Stimulated activated CD8-positive, alpha-beta memory T cell treated with anti-CD3 and anti-CD28 coated beads, Interleukin-4, amount 100 ng/mL, for 4 hours (primary cell): Measurements from ENCODE around the gene PASD1.
"Not testable (repeated sequence)": the region's sequence is repeated elsewhere in the genome, so short reads cannot be mapped to it uniquely, and the experiment has no call there.

Source experiments
- DNase-seq, 2 donors: peaks; one replicate each; pipeline ENCODE4 v3.0.0-alpha.2; 2020; ENCODE audit warnings: low read depth in 2 of 2, low spot score in 1 of 2

The PASD1 gene

GRCh38 chrX:151621422-151621821, 57.9 kb downstream of the PASD1 start:
- no peak for DNase-seq

DNA sequence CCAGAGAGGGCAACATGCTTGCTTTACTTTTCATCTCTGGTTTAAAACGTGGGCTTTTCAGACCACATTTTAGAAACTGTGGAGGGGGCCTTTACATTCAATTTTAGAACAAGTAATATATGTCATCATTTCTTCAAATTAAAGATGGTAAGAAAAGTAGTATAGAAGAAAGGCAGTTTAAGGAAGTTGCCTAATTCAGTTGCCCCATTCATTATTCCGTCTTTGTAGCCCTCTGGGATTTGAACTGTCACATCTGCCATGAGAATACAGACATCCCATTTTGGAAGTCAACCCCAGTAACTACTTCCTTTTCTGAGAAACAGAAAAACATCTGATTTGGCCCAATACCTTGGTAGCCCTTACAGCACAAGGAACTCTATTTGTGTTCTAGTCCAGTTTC, 61.2 kb downstream of the PASD1 start:
- DNase-seq = no peak

DNA sequence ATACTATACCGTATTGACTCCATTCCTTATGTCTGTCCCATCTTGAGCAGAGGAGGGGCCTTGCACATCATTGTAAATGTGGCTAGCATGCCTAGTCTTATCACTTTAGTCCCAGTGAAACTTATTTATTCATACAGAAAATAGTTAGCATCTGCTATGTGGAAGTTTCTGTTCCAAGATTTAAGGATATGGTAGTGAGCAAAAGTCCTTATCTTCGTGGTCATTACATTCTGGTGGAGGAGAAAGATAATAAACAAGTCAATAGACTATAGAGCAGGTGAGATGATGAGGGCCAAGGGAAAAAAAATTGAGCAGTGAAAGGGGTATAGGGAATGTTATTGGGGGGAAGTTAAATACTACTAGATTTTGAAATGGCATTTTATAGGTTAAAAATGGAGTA, 68.3 kb downstream of the PASD1 start:
- no peak for DNase-seq

- no peak for DNase-seq
Observed at GRCh38 chrX:151633157-151633556, 69.7 kb downstream of the PASD1 start.

- DNase-seq = no peak
Observed at GRCh38 chrX:151634937-151635336, 71.5 kb downstream of the PASD1 start.

GRCh38 chrX:151641564-151641963, 78.1 kb downstream of the PASD1 start:
- no peak for DNase-seq

DNA sequence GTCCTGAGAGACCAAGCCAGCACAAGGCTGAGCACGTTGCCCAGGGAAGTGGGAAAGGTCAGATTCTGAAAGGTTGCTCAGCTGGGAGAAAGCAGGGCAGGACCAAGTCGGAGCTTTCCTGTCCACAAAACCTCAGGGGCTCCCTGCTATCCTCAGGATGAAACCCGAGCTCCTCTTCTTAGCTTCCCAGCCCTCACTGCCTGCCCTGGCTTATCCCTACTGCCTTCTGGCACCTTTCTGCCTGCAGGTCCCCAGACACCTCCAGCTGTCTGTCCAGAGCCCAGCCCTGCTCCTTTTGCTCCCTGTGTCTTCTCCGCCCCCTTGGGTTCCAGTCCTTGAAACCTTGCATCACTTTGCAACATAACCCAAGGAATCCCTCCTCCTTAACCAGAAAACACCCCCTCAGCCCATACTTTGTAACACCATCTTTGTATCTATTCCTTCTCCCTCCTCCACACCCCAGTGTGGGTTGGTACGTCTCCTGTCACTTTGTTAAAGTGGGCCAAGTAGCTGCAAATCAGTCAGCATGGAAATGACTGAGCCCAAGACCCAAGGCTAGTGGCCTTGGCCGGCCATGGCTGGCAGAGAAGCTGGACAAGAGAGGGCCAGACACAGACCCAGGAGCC, 111.8 kb downstream of the PASD1 start:
- no peak for DNase-seq

- no peak for DNase-seq
Observed at GRCh38 chrX:151676196-151676595, 112.7 kb downstream of the PASD1 start.

DNA sequence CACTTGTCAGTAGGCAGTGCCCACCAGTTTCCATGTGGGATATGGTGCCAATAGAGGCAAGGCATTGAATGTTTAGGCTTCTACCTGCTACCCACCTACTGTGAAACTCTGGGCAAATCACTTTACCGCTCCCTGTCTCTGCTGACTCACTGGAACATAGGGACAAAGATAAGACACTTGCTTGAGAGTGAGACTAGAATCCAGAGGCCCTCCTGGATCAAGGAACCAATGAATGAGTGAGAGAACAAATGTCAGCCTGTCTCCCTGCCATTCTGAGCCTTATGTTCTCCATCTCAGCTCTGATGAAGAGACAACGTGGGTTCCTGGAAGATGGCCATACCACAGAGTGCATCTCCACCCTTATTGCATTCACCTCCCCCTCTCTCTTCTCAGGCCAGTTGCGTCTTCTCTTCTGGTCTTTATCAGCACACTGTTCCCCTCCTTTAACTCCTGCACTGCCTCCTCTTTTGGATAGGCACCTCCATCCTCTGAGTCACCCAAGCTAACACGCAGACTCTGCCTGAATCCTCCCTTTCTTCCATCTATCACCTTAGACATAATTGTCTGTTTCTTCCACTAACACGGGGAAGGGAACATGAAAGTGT, 116.4 kb downstream of the PASD1 start:
- DNase-seq = no peak

DNA sequence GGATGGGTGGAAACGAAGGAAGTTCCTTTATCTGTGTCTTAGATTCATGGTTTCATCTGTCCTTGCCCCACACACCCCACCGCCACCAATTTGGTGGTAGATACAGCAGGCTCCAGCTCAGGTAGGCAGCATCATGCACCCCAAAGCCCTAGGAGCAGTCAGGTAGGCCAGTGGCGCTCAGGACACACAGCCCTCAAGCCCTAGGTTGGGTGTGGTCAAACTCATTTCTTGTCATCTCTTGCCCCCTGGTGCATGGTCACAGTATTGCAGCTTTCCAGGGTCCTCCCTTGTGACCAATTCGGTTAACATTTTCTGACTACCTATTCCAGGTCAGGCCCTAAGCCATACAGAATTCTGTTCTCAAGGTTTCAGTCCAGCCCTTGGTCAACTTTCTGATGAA, 117.3 kb downstream of the PASD1 start:
- peak in 1 of 2 donors; percentile 26 for DNase-seq

DNA sequence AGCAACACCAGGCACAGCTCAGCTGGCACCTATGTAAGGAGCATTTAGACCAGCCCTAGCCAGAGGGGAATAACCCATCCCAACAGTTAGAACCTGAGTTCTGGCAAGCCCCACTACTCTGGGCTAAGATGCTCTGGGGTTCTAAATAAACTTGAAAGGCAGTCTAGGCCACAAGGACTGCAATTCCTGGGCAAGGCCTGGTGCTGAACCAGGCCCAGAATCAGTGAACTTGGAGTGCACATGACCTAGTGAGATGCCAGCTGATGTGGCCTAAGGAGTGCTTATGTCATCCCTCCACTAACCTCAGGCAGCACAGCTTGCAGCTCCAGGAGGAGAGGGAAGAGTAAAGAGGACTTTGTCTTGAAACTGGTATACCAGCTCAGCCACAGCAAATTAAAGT, 124.2 kb downstream of the PASD1 start:
- no peak for DNase-seq

DNA sequence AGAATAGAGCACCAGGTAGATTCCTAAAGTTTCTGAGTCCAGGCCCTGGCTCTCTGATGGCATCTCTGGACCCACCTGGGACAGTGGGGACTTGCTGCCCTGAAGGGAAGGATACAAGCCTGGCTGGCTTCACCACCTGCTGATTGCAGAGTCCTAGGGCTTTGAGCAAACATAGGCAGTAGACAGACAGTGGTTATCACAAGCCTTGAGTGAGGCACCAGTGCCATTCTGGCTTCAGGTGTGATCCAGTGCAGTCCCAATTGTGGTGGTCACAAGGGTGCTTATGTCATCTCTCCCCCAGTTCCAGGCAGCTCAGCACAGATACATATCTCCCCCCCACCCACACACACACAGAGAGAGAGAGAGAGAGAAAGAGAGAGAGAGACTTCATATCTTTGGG, 125.2 kb downstream of the PASD1 start:
- DNase-seq = no peak

- DNase-seq = no peak
Observed at GRCh38 chrX:151692825-151693224, 129.3 kb downstream of the PASD1 start.

GRCh38 chrX:151694121-151694520, 130.6 kb downstream of the PASD1 start:
- no peak for DNase-seq

DNA sequence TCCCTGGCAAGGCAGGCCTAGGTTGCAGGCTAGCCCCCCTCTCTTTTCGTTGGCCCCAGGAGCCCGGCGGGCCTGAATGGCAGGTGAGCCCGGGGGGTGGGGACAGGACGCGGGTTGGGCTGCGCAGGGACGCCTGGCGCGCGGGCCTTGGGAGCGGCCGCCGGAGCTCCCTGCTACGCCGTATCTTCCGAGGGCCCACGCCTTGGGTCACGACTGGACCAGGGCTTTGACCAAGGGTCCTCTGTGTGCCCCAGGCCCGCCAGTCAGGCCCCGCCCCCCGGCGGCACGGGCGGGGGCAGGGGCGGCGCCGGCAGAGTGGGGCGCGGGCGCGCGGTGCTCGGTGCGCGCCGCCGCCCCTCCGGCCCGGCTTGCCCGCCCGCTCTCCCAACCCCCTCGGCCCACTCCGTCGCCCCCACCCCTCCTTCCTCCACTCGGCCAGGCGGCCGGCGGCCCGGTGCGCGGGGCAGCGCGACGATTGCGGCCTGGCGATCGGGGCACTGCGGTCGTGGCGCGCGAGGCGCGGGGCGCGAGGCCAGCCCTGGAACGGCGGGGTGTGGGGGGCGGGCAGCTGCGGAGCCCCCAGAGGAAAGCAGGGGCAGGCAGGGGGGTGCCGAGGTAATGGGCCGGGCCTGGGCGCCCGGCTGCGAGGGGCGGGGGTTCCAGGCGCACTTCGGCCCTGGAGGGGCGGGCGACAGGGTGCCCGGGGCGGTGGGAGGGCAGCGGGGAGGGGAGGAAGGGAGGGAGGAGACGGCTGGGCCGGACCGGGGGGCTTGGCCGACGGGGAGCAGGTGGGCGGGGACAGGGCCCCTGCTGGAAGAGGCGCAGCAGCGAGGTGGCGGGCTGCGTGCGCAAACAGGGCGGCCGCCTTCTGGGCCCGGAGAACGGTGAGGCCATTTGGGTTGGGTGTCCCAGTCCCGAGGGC, 131.4 kb downstream of the PASD1 start, which contains the start of gene PRRG3:
Gene PRRG3, plus strand, starts transcription at position 798 of the 922 bp plus-strand sequence. CDS start 3,357 bp downstream, outside the sequence.
- DNase-seq = no peak

- DNase-seq = no peak
Observed at GRCh38 chrX:151695583-151696340, 132.3 kb downstream of the PASD1 start.

- not testable (repeated sequence) for DNase-seq
Observed at GRCh38 chrX:151697082-151697481, 133.6 kb downstream of the PASD1 start.

- no peak for DNase-seq
Observed at GRCh38 chrX:151697522-151697921, 134.0 kb downstream of the PASD1 start.

- no peak for DNase-seq
Observed at GRCh38 chrX:151698485-151698884, 135.0 kb downstream of the PASD1 start.

- DNase-seq = no peak
Observed at GRCh38 chrX:151699746-151700145, 136.3 kb downstream of the PASD1 start.

GRCh38 chrX:151700581-151700980, 137.1 kb downstream of the PASD1 start:
- DNase-seq = no peak
